Kidney (tissue), 14 donors: ENCODE data around the gene ACRV1. TPM values are rescaled to one million over a fixed set of nuclear protein-coding genes. Genes with fewer than 3 reads are reported as not detected.

Source experiments
- DNase-seq, 5 donors: peaks; one replicate each; pipeline ENCODE4 v3.0.0-alpha.2; 2013 to 2020
- FAIRE-seq: peaks from 2 replicates; lab custom pipeline; 2012; peaks lifted over from hg19 to GRCh38; lab: Jason Lieb, UNC
- H3K27ac ChIP-seq, 2 donors: one replicate each; pipeline ENCODE4 v1.7.0; 2013; ENCODE audit warnings: low read depth in 2 of 2, low read length in 2 of 2, inconsistent platforms in 1 of 2
- H3K27me3 ChIP-seq: one replicate; pipeline ENCODE4 v1.7.1; 2013; ENCODE audit warnings: low read length, inconsistent platforms; ENCODE audit not compliant: control insufficient read depth, insufficient read depth
- H3K36me3 ChIP-seq, 3 donors: one replicate each; pipeline versions ENCODE4 v1.7.0 to v1.7.1; 2013; ENCODE audit warnings: low read length in 3 of 3, control low read depth in 1 of 3, inconsistent platforms in 1 of 3; ENCODE audit not compliant: insufficient read depth in 3 of 3, control insufficient read depth in 2 of 3
- H3K4me1 ChIP-seq, 3 donors: one replicate each; pipeline versions ENCODE4 v1.7.0 to v1.7.1; 2013; ENCODE audit warnings: low read length in 3 of 3, inconsistent platforms in 1 of 3, low read depth in 1 of 3; ENCODE audit not compliant: control insufficient read depth in 2 of 3, insufficient read depth in 2 of 3
- H3K4me3 ChIP-seq, 3 donors: one replicate each; pipeline versions ENCODE4 v1.7.0 to v1.8.1; 2013; ENCODE audit warnings: low read length in 3 of 3, control low read depth in 1 of 3, inconsistent platforms in 1 of 3
- H3K9ac ChIP-seq, 3 donors: one replicate each; pipeline versions ENCODE4 v1.7.0 to v1.7.1; 2013; ENCODE audit warnings: low read length in 3 of 3, control low read depth in 1 of 3, inconsistent platforms in 1 of 3
- H3K9me3 ChIP-seq, 3 donors: one replicate each; pipeline versions ENCODE4 v1.7.0 to v1.7.1; 2013; ENCODE audit warnings: low read length in 3 of 3, control low read depth in 1 of 3, inconsistent platforms in 1 of 3; ENCODE audit not compliant: control insufficient read depth in 2 of 3, insufficient read depth in 1 of 3
- CTCF ChIP-seq: IDR thresholded peaks from 3 replicates; pipeline ENCODE4 v1.5.1; 2012; ENCODE audit warnings: mild to moderate bottlenecking, moderate library complexity, borderline replicate concordance; ENCODE audit not compliant: insufficient read depth; ENCODE audit errors: extremely low read depth
- intact Hi-C: fragments of 100-400 bp; cut with DNase I; formaldehyde crosslinking; loops from one replicate; pipeline ENCODE4 v1.11.1; 2022
- polyA plus RNA-seq: library from polyadenylated mRNA; stranded (reverse); fragments of 350-450 nt; fragmentation: Illumina TruSeq; extraction: RNeasy Lipid Tissue Mini Kit (QIAGEN cat#74804); gene quantifications from one replicate; pipeline ENCODE4 v1.2.3, GENCODE V29; 2014; ENCODE audit warnings: low read depth, low replicate concordance; ENCODE audit not compliant: insufficient read depth
- total RNA-seq: library from RNA; stranded (reverse); fragmentation: NEBNext Ultra II Directional; extraction: Animal tissue kit (Norgen Biotek cat#: 25700); gene quantifications from one replicate; pipeline ENCODE4 v1.2.1, GENCODE V29; 2021
- donor health status: control.
- donor health status: control.
- donor health status: control.
- donor health status: control.
- donor health status: control.
- donor health status: DM: yes; HTN: yes; CAD: no.
- donor health status: Normal renal cell carcinoma (clear cell type).

The ACRV1 gene
- total and polyA plus RNA-seq, 2 donors from 2014 or later: not detected

- Histone ChIP-seq H3K9me3 (no peaks in the 10 kb centered on the region), H3K4me1 (no peaks in the 10 kb centered on the region), H3K27me3 (no peaks in the 10 kb centered on the region), H3K4me3 (no peak overlapping the region), H3K36me3 (no peaks in the 10 kb centered on the region), H3K27ac (no peak overlapping the region), H3K9ac (no peak overlapping the region)
- no peak for TF ChIP-seq CTCF
- intact Hi-C loops: no loop called here
- FAIRE-seq (no peak), DNase-seq (no peak)
Observed at GRCh38 chr11:125688632-125689031, 8.0 kb upstream of the ACRV1 start.

GRCh38 chr11:125688066-125688465 is 7.4 kb upstream of the ACRV1 start:
- no peak for FAIRE-seq
- DNase-seq: no peak
- no peak for TF ChIP-seq CTCF

GRCh38 chr11:125685228-125685627 is 4.6 kb upstream of the ACRV1 start:
- no peaks in the 10 kb centered on the region for H3K9me3 ChIP-seq
- no peak for DNase-seq
- no peak overlapping the region for H3K4me3 ChIP-seq
- no peak overlapping the region for H3K27ac ChIP-seq
- H3K9ac ChIP-seq: no peak overlapping the region
- H3K27me3 ChIP-seq: no peaks in the 10 kb centered on the region
- intact Hi-C loops: no loop called here
- no peak for TF ChIP-seq CTCF
- H3K4me1 ChIP-seq: no peaks in the 10 kb centered on the region
- H3K36me3 ChIP-seq: no peaks in the 10 kb centered on the region
- FAIRE-seq: no peak

More at GRCh38 chr11:125688066-125688465, 7.4 kb upstream of the ACRV1 start:
- H3K27me3 ChIP-seq: no peaks in the 10 kb centered on the region
- no peaks in the 10 kb centered on the region for H3K4me1 ChIP-seq
- H3K27ac ChIP-seq: no peak overlapping the region
- no peak overlapping the region for H3K9ac ChIP-seq
- H3K9me3 ChIP-seq: no peaks in the 10 kb centered on the region
- no peak overlapping the region for H3K4me3 ChIP-seq
- no peaks in the 10 kb centered on the region for H3K36me3 ChIP-seq
- intact Hi-C loops: no loop called here

GRCh38 chr11:125679837-125680236 is 810 bp downstream of the ACRV1 start:
- intact Hi-C loops: no loop called here
- no peak for FAIRE-seq
- DNase-seq: no peak
- H3K4me1 ChIP-seq: no peaks in the 10 kb centered on the region
- peaks cover 0 to 2% (median 0%) of the 10 kb centered on the region in 3 donors for H3K36me3 ChIP-seq
- no peaks in the 10 kb centered on the region for H3K9me3 ChIP-seq
- H3K4me3 ChIP-seq: no peak overlapping the region
- no peaks in the 10 kb centered on the region for H3K27me3 ChIP-seq
- H3K27ac ChIP-seq: no peak overlapping the region
- H3K9ac ChIP-seq: no peak overlapping the region
- TF ChIP-seq CTCF: no peak
